Prostate gland (tissue), 2 donors: ENCODE results near the gene RAB12. TPM values are rescaled to one million over a fixed set of nuclear protein-coding genes. Genes with fewer than 3 reads are reported as not detected.
"Not testable (repeated sequence)": the region's sequence is repeated elsewhere in the genome, so short reads cannot be mapped to it uniquely, and the experiment has no call there.

Experiments
- DNase-seq: peaks from one replicate; pipeline ENCODE4 v3.0.0-alpha.2; 2019; ENCODE audit warnings: low spot score
- H3K27ac ChIP-seq, 2 donors: fragments of 200-600 bp; sonication (generic); 2 replicates each; pipeline ENCODE4 v1.5.1; 2017 to 2019
- H3K27me3 ChIP-seq: fragments of 200-600 bp; sonication (generic); replicated peaks from 2 replicates; pipeline ENCODE4 v1.5.1; 2019; ENCODE audit not compliant: insufficient read depth
- H3K36me3 ChIP-seq, 2 donors: fragments of 200-600 bp; sonication (generic); 1 replicate in 1 of 2; 2 replicates in 1 of 2; pipeline versions ENCODE4 v1.5.1 to v1.8.1; 2017 to 2019
- H3K4me1 ChIP-seq: fragments of 200-600 bp; sonication (generic); replicated peaks from 2 replicates; pipeline ENCODE4 v1.5.1; 2019
- H3K4me3 ChIP-seq, 2 donors: fragments of 200-600 bp; sonication (generic); 2 replicates each; pipeline ENCODE4 v1.5.1; 2017 to 2019
- H3K9me3 ChIP-seq: fragments of 200-600 bp; sonication (generic); 2 replicates; pipeline ENCODE4 v1.5.1; 2017
- POLR2A ChIP-seq: fragments of 450-650 bp; IDR thresholded peaks from one replicate; pipeline ENCODE4 v1.6.1; 2016; ENCODE audit warnings: antibody characterized with exemption, mild to moderate bottlenecking
- POLR2AphosphoS5 ChIP-seq: sonication (generic); formaldehyde crosslinking; IDR thresholded peaks from one replicate; pipeline ENCODE4 v1.6.1; 2017; ENCODE audit warnings: antibody characterized with exemption
- WGBS: methylation state at CpG from one replicate; pipeline ENCODE4 v1.1.5; 2018; 5-methylcytosine and 5-hydroxymethylcytosine counted together
- intact Hi-C: fragments of 100-400 bp; cut with DNase I; formaldehyde crosslinking; loops from one replicate; pipeline ENCODE4 v1.14.2; 2022
- total RNA-seq, 2 donors: library from RNA; depleted of rRNA; stranded (reverse); fragments of >200 nt; gene quantifications; one replicate each; pipeline ENCODE4 v1.1.0, GENCODE V29; 2016
- TF ChIP-seq, protein P1 (sequence below), 4 experiments: fragments of 200-600 bp in 2 of 4; fragments of 450-650 bp in 2 of 4; sonication (generic) in 2 of 4; IDR thresholded peaks; 1 replicate in 3 of 4; 2 replicates in 1 of 4; pipeline ENCODE4 v1.5.1; 2016 to 2019; ENCODE audit warnings: antibody characterized with exemption in 4 of 4, mild to moderate bottlenecking in 2 of 4, moderate library complexity in 2 of 4

RAB12 gene
- total RNA-seq, 2 donors from 2014 or later, result 22.4 to 39.0 TPM

- 98% methylated on average over 3 of the region's 3 CpGs for WGBS
- Histone ChIP-seq H3K4me3 (no peak overlapping the region), H3K27me3 (no peaks in the 10 kb centered on the region), H3K9me3 (no peaks in the 10 kb centered on the region), H3K36me3 (peaks cover 4% of the 10 kb centered on the region in 2 donors), H3K27ac (no peak overlapping the region), H3K4me1 (no peaks in the 10 kb centered on the region)
- no peak for DNase-seq
- intact Hi-C loops, result no loop called here
- TF ChIP-seq, protein P1, sequence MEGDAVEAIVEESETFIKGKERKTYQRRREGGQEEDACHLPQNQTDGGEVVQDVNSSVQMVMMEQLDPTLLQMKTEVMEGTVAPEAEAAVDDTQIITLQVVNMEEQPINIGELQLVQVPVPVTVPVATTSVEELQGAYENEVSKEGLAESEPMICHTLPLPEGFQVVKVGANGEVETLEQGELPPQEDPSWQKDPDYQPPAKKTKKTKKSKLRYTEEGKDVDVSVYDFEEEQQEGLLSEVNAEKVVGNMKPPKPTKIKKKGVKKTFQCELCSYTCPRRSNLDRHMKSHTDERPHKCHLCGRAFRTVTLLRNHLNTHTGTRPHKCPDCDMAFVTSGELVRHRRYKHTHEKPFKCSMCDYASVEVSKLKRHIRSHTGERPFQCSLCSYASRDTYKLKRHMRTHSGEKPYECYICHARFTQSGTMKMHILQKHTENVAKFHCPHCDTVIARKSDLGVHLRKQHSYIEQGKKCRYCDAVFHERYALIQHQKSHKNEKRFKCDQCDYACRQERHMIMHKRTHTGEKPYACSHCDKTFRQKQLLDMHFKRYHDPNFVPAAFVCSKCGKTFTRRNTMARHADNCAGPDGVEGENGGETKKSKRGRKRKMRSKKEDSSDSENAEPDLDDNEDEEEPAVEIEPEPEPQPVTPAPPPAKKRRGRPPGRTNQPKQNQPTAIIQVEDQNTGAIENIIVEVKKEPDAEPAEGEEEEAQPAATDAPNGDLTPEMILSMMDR (IDR thresholded peaks at IDR 0.05), result no peak
- no peak for TF ChIP-seq POLR2A
- no peak for TF ChIP-seq POLR2AphosphoS5
Measured at GRCh38 chr18:8635087-8635486, 25.9 kb downstream of the RAB12 start.

DNA sequence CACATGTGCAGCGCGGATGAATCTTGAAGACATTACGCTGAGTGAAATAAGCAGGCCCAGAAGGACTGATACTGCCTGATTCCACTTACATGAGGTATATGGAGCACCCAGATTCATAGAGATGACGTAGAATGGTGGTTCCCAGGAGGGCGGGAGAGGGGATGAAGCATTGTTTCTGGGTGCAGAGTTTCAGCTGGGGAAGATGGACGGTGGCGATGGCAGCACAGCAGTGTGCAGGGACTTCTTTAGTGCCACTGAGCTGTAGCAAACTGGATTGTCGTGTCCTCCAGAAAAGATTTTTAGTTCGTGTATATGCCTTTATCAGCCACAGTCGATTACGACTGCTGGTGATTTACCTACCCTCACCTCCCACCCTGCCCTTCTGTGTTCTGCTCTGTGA, 30.5 kb downstream of the RAB12 start:
- Histone ChIP-seq H3K27ac (no peak overlapping the region), H3K9me3 (no peaks in the 10 kb centered on the region), H3K4me1 (no peaks in the 10 kb centered on the region), H3K4me3 (no peak overlapping the region), H3K36me3 (no peaks in the 10 kb centered on the region), H3K27me3 (no peaks in the 10 kb centered on the region)
- TF ChIP-seq POLR2A (no peak), POLR2AphosphoS5 (no peak)
- TF ChIP-seq, protein P1 (IDR thresholded peaks at IDR 0.05), result no peak
- 97% methylated on average over 11 of the region's 11 CpGs for WGBS
- no peak for DNase-seq
- intact Hi-C loops, result no loop called here

GRCh38 chr18:8643326-8643878, 34.2 kb downstream of the RAB12 start:
- WGBS, result 22% methylated on average over 3 of the region's 3 CpGs
- TF ChIP-seq POLR2A, result no peak
- TF ChIP-seq, protein P1 (IDR thresholded peaks at IDR 0.05), result no peak
- TF ChIP-seq POLR2AphosphoS5, result no peak
- Histone ChIP-seq H3K27me3 (no peaks in the 10 kb centered on the region), H3K9me3 (no peaks in the 10 kb centered on the region), H3K36me3 (no peaks in the 10 kb centered on the region), H3K4me1 (no peaks in the 10 kb centered on the region), H3K27ac (no peak overlapping the region), H3K4me3 (no peak overlapping the region)
- DNase-seq, result no peak
- intact Hi-C loops, result no loop called here

GRCh38 chr18:8647359-8647758, 38.1 kb downstream of the RAB12 start:
- H3K9me3 ChIP-seq, H3K4me3 ChIP-seq, H3K4me1 ChIP-seq, H3K27ac ChIP-seq, H3K27me3 ChIP-seq, DNase-seq, intact Hi-C loops, H3K36me3 ChIP-seq: not testable (repeated sequence)
- WGBS, result 88% methylated on average over 3 of the region's 3 CpGs

- not testable (repeated sequence) for H3K9me3 ChIP-seq, H3K4me1 ChIP-seq, DNase-seq, H3K4me3 ChIP-seq, H3K36me3 ChIP-seq, H3K27ac ChIP-seq, H3K27me3 ChIP-seq
- intact Hi-C loops, result loop anchor here (10.0 kb wide), 1 partner anchor 403 kb away; no protein-coding TSS in a partner anchor
- 92% methylated on average over 7 of the region's 7 CpGs for WGBS
Measured at GRCh38 chr18:8651478-8652261, 42.4 kb downstream of the RAB12 start.
